Endothelial cell of umbilical vein (primary cell): Measurements from ENCODE around the gene MRPL58. TPM values are rescaled to one million over a fixed set of nuclear protein-coding genes. Genes with fewer than 3 reads are reported as not detected.

Experiments used
- BruUV-seq: library from RNA; stranded (reverse); fragments of 400-500 nt; replicated peaks from 2 replicates; lab custom pipeline; 2021; lab: Mats Ljungman, UMichigan
- CTCF ChIA-PET: fragments of 300-600, 350-600 bp; sonication (Branson Sonifier 250); formaldehyde crosslinking; loops from one replicate; lab custom pipeline; 2021; ENCODE audit warnings: antibody characterized with exemption, inconsistent platforms; lab: Charles Lee
- POLR2A ChIA-PET: fragments of 300-600, 350-600 bp; sonication (Branson Sonifier 250); formaldehyde crosslinking; loops from one replicate; lab custom pipeline; 2021; ENCODE audit warnings: antibody characterized with exemption, inconsistent platforms; lab: Charles Lee
- DNase-seq: peaks from one replicate; pipeline ENCODE4 v3.0.0-alpha.2; 2011; ENCODE audit warnings: low read depth, low spot score
- FAIRE-seq: peaks from 2 replicates; lab custom pipeline; 2011; peaks lifted over from hg19 to GRCh38; lab: Jason Lieb, UNC
- H2AFZ ChIP-seq: 2 replicates; pipeline ENCODE4 v1.6.0; 2012; ENCODE audit warnings: low read depth, low read length, control low read depth, inconsistent platforms
- H3K27ac ChIP-seq: 2 replicates; pipeline ENCODE4 v1.5.1; 2011; ENCODE audit warnings: low read depth, mild to moderate bottlenecking, control low read depth, low read length, moderate library complexity; ENCODE audit not compliant: insufficient read depth
- H3K27me3 ChIP-seq, 2 experiments: 2 replicates each; pipeline versions ENCODE4 v1.6.0 to v1.6.1; 2011; ENCODE audit warnings: low read length in 2 of 2, mixed read lengths in 1 of 2; ENCODE audit not compliant: control insufficient read depth in 2 of 2, insufficient read depth in 2 of 2
- H3K36me3 ChIP-seq, 2 experiments: 2 replicates in 1 of 2; 3 replicates in 1 of 2; pipeline ENCODE4 v1.5.1; 2011; ENCODE audit warnings: low read length in 2 of 2, mild to moderate bottlenecking in 1 of 2, moderate library complexity in 1 of 2; ENCODE audit not compliant: control insufficient read depth in 2 of 2, insufficient read depth in 2 of 2; ENCODE audit errors: extremely low read depth in 1 of 2
- H3K4me1 ChIP-seq: 3 replicates; pipeline ENCODE4 v1.5.1; 2011; ENCODE audit warnings: mild to moderate bottlenecking, low read length; ENCODE audit not compliant: control insufficient read depth, insufficient read depth; ENCODE audit errors: extremely low read depth
- H3K4me2 ChIP-seq: 2 replicates; pipeline ENCODE4 v1.6.1; 2011; ENCODE audit warnings: low read length, control low read depth, mixed read lengths; ENCODE audit not compliant: insufficient read depth
- H3K4me3 ChIP-seq, 3 experiments: fragments of 200-600 bp in 1 of 3; sonication (generic), shearing (Covaris generic) in 1 of 3; replicated peaks in 1 of 3; 2 replicates each; pipeline ENCODE4 v1.5.1; 2011 to 2016; ENCODE audit warnings: control low read depth in 3 of 3, low read length in 3 of 3, mild to moderate bottlenecking in 2 of 3, inconsistent platforms in 1 of 3, low read depth in 1 of 3, moderate library complexity in 1 of 3; ENCODE audit not compliant: insufficient read depth in 1 of 3
- H3K79me2 ChIP-seq: 2 replicates; pipeline ENCODE4 v1.6.0; 2012; ENCODE audit warnings: low read length, inconsistent platforms; ENCODE audit not compliant: control insufficient read depth, insufficient read depth
- H3K9ac ChIP-seq: replicated peaks from 2 replicates; pipeline ENCODE3; 2011; ENCODE audit warnings: low read length, control low read depth; ENCODE audit not compliant: insufficient read depth; ENCODE audit errors: extremely low read depth
- H3K9me1 ChIP-seq: replicated peaks from 3 replicates; pipeline ENCODE4 v1.6.0; 2011; ENCODE audit warnings: mild to moderate bottlenecking, low read length; ENCODE audit not compliant: control insufficient read depth, insufficient read depth; ENCODE audit errors: extremely low read depth
- H3K9me3 ChIP-seq: replicated peaks from 2 replicates; pipeline ENCODE4 v1.5.1; 2012; ENCODE audit warnings: low read length, inconsistent platforms; ENCODE audit not compliant: control insufficient read depth, insufficient read depth
- H4K20me1 ChIP-seq: replicated peaks from 2 replicates; pipeline ENCODE3; 2011; ENCODE audit warnings: mild to moderate bottlenecking, low read length; ENCODE audit not compliant: control insufficient read depth, insufficient read depth; ENCODE audit errors: extremely low read depth
- CTCF ChIP-seq, 2 donors: IDR thresholded peaks; 1 replicate in 1 of 2; 2 replicates in 1 of 2; pipeline ENCODE4 v1.5.1; 2011; ENCODE audit warnings: low read length in 2 of 2, mild to moderate bottlenecking in 2 of 2, moderate library complexity in 2 of 2, control low read depth in 1 of 2, inconsistent platforms in 1 of 2, low read depth in 1 of 2; ENCODE audit not compliant: insufficient read depth in 1 of 2; ENCODE audit errors: extremely low read depth in 1 of 2
- EZH2 ChIP-seq: IDR thresholded peaks from 2 replicates; pipeline ENCODE4 v1.6.1; 2012; ENCODE audit warnings: borderline replicate concordance, low read depth, mild to moderate bottlenecking, moderate library complexity, low read length, inconsistent platforms; ENCODE audit not compliant: severe bottlenecking
- FOS ChIP-seq: IDR thresholded peaks from 2 replicates; pipeline ENCODE4 v1.6.1; 2011; ENCODE audit warnings: mild to moderate bottlenecking, low read length, moderate library complexity, borderline replicate concordance; ENCODE audit not compliant: insufficient read depth
- GATA2 ChIP-seq: IDR thresholded peaks from 2 replicates; pipeline ENCODE4 v1.7.0; 2011; ENCODE audit warnings: low read depth, mild to moderate bottlenecking, moderate library complexity, mixed read lengths, low read length; ENCODE audit not compliant: insufficient read length, insufficient read depth
- JUN ChIP-seq: IDR thresholded peaks from 2 replicates; pipeline ENCODE4 v1.6.1; 2011; ENCODE audit warnings: borderline replicate concordance, low read depth; ENCODE audit not compliant: insufficient read length, insufficient read depth
- MAX ChIP-seq: IDR thresholded peaks from 2 replicates; pipeline ENCODE4 v1.6.1; 2011; ENCODE audit not compliant: insufficient read depth, insufficient read length
- MYC ChIP-seq: IDR thresholded peaks from one replicate; pipeline ENCODE4 v1.6.1; 2011; ENCODE audit warnings: mild to moderate bottlenecking, low read depth, low read length
- POLR2A ChIP-seq: IDR thresholded peaks from 2 replicates; pipeline ENCODE4 v1.6.1; 2012; ENCODE audit warnings: low read depth, mild to moderate bottlenecking, control low read depth, low read length
- POLR2AphosphoS5 ChIP-seq: IDR thresholded peaks from 2 replicates; pipeline ENCODE4 v1.6.1; 2012; ENCODE audit warnings: low read depth, mild to moderate bottlenecking, control low read depth, low read length, moderate library complexity; ENCODE audit not compliant: insufficient read depth
- dilution Hi-C: fragments of 300-500 bp; cut with MboI; formaldehyde crosslinking; loops from one replicate; pipeline ENCODE4 v1.15.0; 2019; ENCODE audit warnings: low sequenced_read_pairs; ENCODE audit not compliant: extremely low pct_ligation_motif_present
- intact Hi-C: fragments of 100-400 bp; cut with micrococcal nuclease; formaldehyde crosslinking; loops from one replicate; pipeline ENCODE4 v1.10.0; 2022
- polyA plus RNA-seq, 4 experiments: library from polyadenylated mRNA; depleted of rRNA in 3 of 4; stranded (reverse) in 3 of 4; unstranded in 1 of 4; fragments of >200 nt; gene quantifications; 2 replicates each; pipeline versions ENCODE4 v1.2.1 to v1.2.3, GENCODE V29; 2011 to 2012; ENCODE audit warnings: missing spikeins in 1 of 4
- total RNA-seq: library from RNA; stranded (reverse); gene quantifications from 2 replicates; pipeline ENCODE4 v1.2.3, GENCODE V29; 2021

Gene MRPL58
- total and polyA plus RNA-seq, 2 donors (not counting 3 experiments of a cell fraction or from before 2014, with no cell fraction given): 38.0 to 43.7 TPM

- no peak for TF ChIP-seq MYC
- no peak for TF ChIP-seq CTCF (IDR thresholded peaks at IDR 0.05; ENCODE audit: extremely low read depth in 1 of 2, insufficient read depth in 1 of 2, low read depth in 1 of 2, low read length in 2 of 2)
- TF ChIP-seq GATA2: no peak
- no peak for TF ChIP-seq EZH2
- no peak for TF ChIP-seq MAX
- no peak for TF ChIP-seq POLR2A
- no peak for TF ChIP-seq FOS
- no peak for TF ChIP-seq POLR2AphosphoS5
- no peak for TF ChIP-seq JUN
- POLR2A ChIA-PET: no interaction called here
- BruUV-seq: no TSS peak
- Histone ChIP-seq H3K27me3 (no peaks in the 10 kb centered on the region), H3K36me3 (no peaks in the 10 kb centered on the region), H4K20me1 (no peaks in the 10 kb centered on the region), H3K9ac (no peak overlapping the region), H3K4me3 (no peak overlapping the region), H3K4me1 (peaks cover under 1% of the 10 kb centered on the region), H3K79me2 (no peaks in the 10 kb centered on the region), H3K27ac (no peak overlapping the region), H3K9me3 (no peaks in the 10 kb centered on the region), H3K4me2 (no peak overlapping the region), H3K9me1 (no peaks in the 10 kb centered on the region), H2AFZ (no peak overlapping the region)
- intact Hi-C loops: no loop called here
- no peak for DNase-seq
- FAIRE-seq: no peak
- dilution Hi-C loops: no loop called here
- CTCF ChIA-PET: interaction anchor here (1.3 kb wide), 1 partner anchor 236 kb away, joined by 3 read pairs; no protein-coding TSS in a partner anchor
Observed at GRCh38 chr17:74964988-74965622, 47.4 kb upstream of the MRPL58 start.
